SK-N-SH treated with all-trans-retinoic acid at 6 μM for 48 hours (cell line): ENCODE data around the gene TPST1.

Experiments
- CREB5 ChIP-seq: fragments of 250-450 bp; sonication (Bioruptor Pico); IDR thresholded peaks from 2 replicates; pipeline ENCODE4 v1.5.1; 2020; ENCODE audit warnings: low read depth, mild to moderate bottlenecking, moderate library complexity
- ESRRG ChIP-seq: fragments of 250-450 bp; sonication (Bioruptor Pico); IDR thresholded peaks from 2 replicates; pipeline ENCODE4 v1.6.1; 2021; ENCODE audit warnings: mild to moderate bottlenecking
- PPARA ChIP-seq: fragments of 250-450 bp; sonication (Bioruptor Pico); IDR thresholded peaks from 2 replicates; pipeline ENCODE4 v1.5.0; 2020; ENCODE audit warnings: mild to moderate bottlenecking, borderline replicate concordance
- TCF4 ChIP-seq: fragments of 250-450 bp; sonication (Bioruptor Pico); IDR thresholded peaks from 2 replicates; pipeline ENCODE4 v1.8.0; 2021; ENCODE audit warnings: mild to moderate bottlenecking, moderate library complexity, borderline replicate concordance
- TSHZ2 ChIP-seq: fragments of 250-450 bp; sonication (Bioruptor Pico); IDR thresholded peaks from 2 replicates; pipeline ENCODE4 v1.5.0; 2020; ENCODE audit warnings: mild to moderate bottlenecking, moderate library complexity
- ZFP30 ChIP-seq: fragments of 450-650 bp; formaldehyde crosslinking; IDR thresholded peaks from 2 replicates; pipeline ENCODE4 v1.5.0; 2022; ENCODE audit warnings: mild to moderate bottlenecking, moderate library complexity
- ZNF565 ChIP-seq: fragments of 450-650 bp; formaldehyde crosslinking; conservative IDR thresholded peaks from 2 replicates; pipeline ENCODE4 v1.5.0; 2020; ENCODE audit warnings: low read depth, mild to moderate bottlenecking, moderate library complexity

- TF ChIP-seq TCF4 (CRISPR knock-in tag) (no peak), ESRRG (CRISPR knock-in tag) (no peak), ZNF565 (CRISPR knock-in tag) (no peak), TSHZ2 (CRISPR knock-in tag) (no peak), PPARA (CRISPR knock-in tag) (no peak), ZFP30 (CRISPR knock-in tag) (no peak), CREB5 (CRISPR knock-in tag) (no peak)
Observed at GRCh38 chr7:66303454-66304155, 98.5 kb downstream of the TPST1 start.
